Stimulated activated naive CD8-positive, alpha-beta T cell treated with anti-CD3 and anti-CD28 coated beads, Interleukin-15, Interleukin-2, amounts not matched to agents 100 U/mL and 50 U/mL, for 24 hours (primary cell): ENCODE measurements around the gene GRIP1.
A peak's percentile ranks its signal among the peaks of the same experiment; 100 is the strongest.

Experiments used
- ATAC-seq: fragments of 150-1000 bp; cut with Tn5 transposase; one replicate; pipeline ENCODE4 v1.10.0; 2021
- DNase-seq: peaks from one replicate; pipeline ENCODE4 v3.0.0; 2021

The GRIP1 gene

GRCh38 chr12:66387117-66387516, 291.8 kb downstream of the GRIP1 start:
- ATAC-seq = no peak
- no peak for DNase-seq

GRCh38 chr12:66380769-66381535, 297.9 kb downstream of the GRIP1 start:
- DNase-seq = no peak

GRCh38 chr12:66379616-66380015, 299.3 kb downstream of the GRIP1 start:
- ATAC-seq (no peak), DNase-seq (no peak)

More at GRCh38 chr12:66380769-66381535, 297.9 kb downstream of the GRIP1 start:
- no peak for ATAC-seq

GRCh38 chr12:66375560-66375959, 303.3 kb downstream of the GRIP1 start:
- ATAC-seq = no peak
- DNase-seq = no peak

GRCh38 chr12:66371982-66372381, 306.9 kb downstream of the GRIP1 start:
- ATAC-seq (no peak), DNase-seq (no peak)

- no peak for ATAC-seq
Observed at GRCh38 chr12:66367015-66367667, 311.7 kb downstream of the GRIP1 start.

GRCh38 chr12:66365718-66366490, 313.0 kb downstream of the GRIP1 start:
- ATAC-seq (no peak), DNase-seq (no peak)

More at GRCh38 chr12:66367015-66367667, 311.7 kb downstream of the GRIP1 start:
- DNase-seq = no peak

GRCh38 chr12:66361703-66362102, 317.2 kb downstream of the GRIP1 start:
- no peak for DNase-seq
- no peak for ATAC-seq

GRCh38 chr12:66359300-66359699, 319.6 kb downstream of the GRIP1 start:
- ATAC-seq (no peak), DNase-seq (no peak)

- ATAC-seq (no peak), DNase-seq (no peak)
Observed at GRCh38 chr12:66354291-66354690, 324.6 kb downstream of the GRIP1 start.

GRCh38 chr12:66352899-66353298, 326.0 kb downstream of the GRIP1 start:
- no peak for ATAC-seq
- DNase-seq = no peak

- DNase-seq = peak; percentile 9
- no peak for ATAC-seq
Observed at GRCh38 chr12:66352197-66352596, 326.7 kb downstream of the GRIP1 start.

GRCh38 chr12:66351301-66351700, 327.6 kb downstream of the GRIP1 start:
- DNase-seq = no peak
- ATAC-seq = no peak

- no peak for DNase-seq
- no peak for ATAC-seq
Observed at GRCh38 chr12:66345956-66346355, 332.9 kb downstream of the GRIP1 start.

- no peak for ATAC-seq
- DNase-seq = no peak
Observed at GRCh38 chr12:66345212-66345611, 333.7 kb downstream of the GRIP1 start.

- no peak for DNase-seq
- no peak for ATAC-seq
Observed at GRCh38 chr12:66341126-66341525, 337.8 kb downstream of the GRIP1 start.

- DNase-seq = no peak
- ATAC-seq = no peak
Observed at GRCh38 chr12:66340131-66340530, 338.7 kb downstream of the GRIP1 start.

- DNase-seq = no peak
- ATAC-seq = no peak
Observed at GRCh38 chr12:66337381-66338010, 341.4 kb downstream of the GRIP1 start.

- ATAC-seq = no peak
- DNase-seq = no peak
Observed at GRCh38 chr12:66335746-66336145, 343.1 kb downstream of the GRIP1 start.

- peak; percentile 23 for ATAC-seq
- DNase-seq = no peak
Observed at GRCh38 chr12:66331814-66332213, 347.1 kb downstream of the GRIP1 start.

- ATAC-seq = no peak
Observed at GRCh38 chr12:66331016-66331415, 347.9 kb downstream of the GRIP1 start.

GRCh38 chr12:66329941-66330340, 348.9 kb downstream of the GRIP1 start:
- DNase-seq = no peak
- no peak for ATAC-seq

More at GRCh38 chr12:66331016-66331415, 347.9 kb downstream of the GRIP1 start:
- no peak for DNase-seq
